ENCODE data around the gene FEM1C. TPM values are rescaled to one million over a fixed set of nuclear protein-coding genes. Genes with fewer than 3 reads are reported as not detected.

FEM1C gene
- total and polyA plus RNA-seq, 10 of the 15 experiments (the other 5 are each of a cell fraction or from before 2014, with no cell fraction given): 1.9 to 15.6 (median 8.0) TPM

DNA sequence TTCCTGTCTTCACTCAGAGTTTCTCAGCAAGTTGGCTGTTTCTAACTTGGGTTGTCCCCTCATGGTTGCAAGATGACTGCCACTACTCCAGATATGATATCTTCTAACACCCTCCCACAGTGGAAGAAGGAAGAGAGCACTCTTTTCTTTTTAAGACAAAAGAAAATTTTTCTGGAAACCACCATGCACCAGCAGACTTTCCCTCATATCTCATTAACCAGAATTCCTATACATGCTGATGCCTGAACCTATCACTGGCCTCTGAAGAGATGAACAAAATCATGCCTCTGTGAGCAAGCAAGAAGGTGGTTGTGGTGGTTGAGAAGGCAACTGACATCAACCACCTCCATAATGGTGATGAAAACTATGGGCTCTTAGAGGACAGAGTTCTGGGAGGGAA lies 56.8 kb downstream of the FEM1C start (continued):
- no peak for TF ChIP-seq CHD2 (IDR thresholded peaks at IDR 0.05; ENCODE audit: borderline replicate concordance, low read depth, low read length)
- no peak for TF ChIP-seq NFYA (IDR thresholded peaks at IDR 0.05; ENCODE audit: borderline replicate concordance, low read depth, low read length)
- TF ChIP-seq SMAD5 (IDR thresholded peaks at IDR 0.05; ENCODE audit: low read depth): no peak
- no peak for TF ChIP-seq NFXL1 (IDR thresholded peaks at IDR 0.05; ENCODE audit: borderline replicate concordance)
- peak; percentile 63; the same call in 1 of the 2 replicates for TF ChIP-seq IRF4 (IDR thresholded peaks at IDR 0.05; ENCODE audit: low read depth, low read length)
- no peak for TF ChIP-seq LARP7 (IDR thresholded peaks at IDR 0.05)
- TF ChIP-seq, protein P1, sequence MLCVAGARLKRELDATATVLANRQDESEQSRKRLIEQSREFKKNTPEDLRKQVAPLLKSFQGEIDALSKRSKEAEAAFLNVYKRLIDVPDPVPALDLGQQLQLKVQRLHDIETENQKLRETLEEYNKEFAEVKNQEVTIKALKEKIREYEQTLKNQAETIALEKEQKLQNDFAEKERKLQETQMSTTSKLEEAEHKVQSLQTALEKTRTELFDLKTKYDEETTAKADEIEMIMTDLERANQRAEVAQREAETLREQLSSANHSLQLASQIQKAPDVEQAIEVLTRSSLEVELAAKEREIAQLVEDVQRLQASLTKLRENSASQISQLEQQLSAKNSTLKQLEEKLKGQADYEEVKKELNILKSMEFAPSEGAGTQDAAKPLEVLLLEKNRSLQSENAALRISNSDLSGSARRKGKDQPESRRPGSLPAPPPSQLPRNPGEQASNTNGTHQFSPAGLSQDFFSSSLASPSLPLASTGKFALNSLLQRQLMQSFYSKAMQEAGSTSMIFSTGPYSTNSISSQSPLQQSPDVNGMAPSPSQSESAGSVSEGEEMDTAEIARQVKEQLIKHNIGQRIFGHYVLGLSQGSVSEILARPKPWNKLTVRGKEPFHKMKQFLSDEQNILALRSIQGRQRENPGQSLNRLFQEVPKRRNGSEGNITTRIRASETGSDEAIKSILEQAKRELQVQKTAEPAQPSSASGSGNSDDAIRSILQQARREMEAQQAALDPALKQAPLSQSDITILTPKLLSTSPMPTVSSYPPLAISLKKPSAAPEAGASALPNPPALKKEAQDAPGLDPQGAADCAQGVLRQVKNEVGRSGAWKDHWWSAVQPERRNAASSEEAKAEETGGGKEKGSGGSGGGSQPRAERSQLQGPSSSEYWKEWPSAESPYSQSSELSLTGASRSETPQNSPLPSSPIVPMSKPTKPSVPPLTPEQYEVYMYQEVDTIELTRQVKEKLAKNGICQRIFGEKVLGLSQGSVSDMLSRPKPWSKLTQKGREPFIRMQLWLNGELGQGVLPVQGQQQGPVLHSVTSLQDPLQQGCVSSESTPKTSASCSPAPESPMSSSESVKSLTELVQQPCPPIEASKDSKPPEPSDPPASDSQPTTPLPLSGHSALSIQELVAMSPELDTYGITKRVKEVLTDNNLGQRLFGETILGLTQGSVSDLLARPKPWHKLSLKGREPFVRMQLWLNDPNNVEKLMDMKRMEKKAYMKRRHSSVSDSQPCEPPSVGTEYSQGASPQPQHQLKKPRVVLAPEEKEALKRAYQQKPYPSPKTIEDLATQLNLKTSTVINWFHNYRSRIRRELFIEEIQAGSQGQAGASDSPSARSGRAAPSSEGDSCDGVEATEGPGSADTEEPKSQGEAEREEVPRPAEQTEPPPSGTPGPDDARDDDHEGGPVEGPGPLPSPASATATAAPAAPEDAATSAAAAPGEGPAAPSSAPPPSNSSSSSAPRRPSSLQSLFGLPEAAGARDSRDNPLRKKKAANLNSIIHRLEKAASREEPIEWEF (IDR thresholded peaks at IDR 0.05; ENCODE audit: insufficient replicate concordance, low read depth, low read length): no peak
- no peak for TF ChIP-seq SREBF1 (IDR thresholded peaks at IDR 0.05; ENCODE audit: low read length)
- 0 out of 2 replicates have a peak, but pooled peaks have one; percentile 42 for TF ChIP-seq DPF2 (IDR thresholded peaks at IDR 0.05)
- TF ChIP-seq, protein P2, sequence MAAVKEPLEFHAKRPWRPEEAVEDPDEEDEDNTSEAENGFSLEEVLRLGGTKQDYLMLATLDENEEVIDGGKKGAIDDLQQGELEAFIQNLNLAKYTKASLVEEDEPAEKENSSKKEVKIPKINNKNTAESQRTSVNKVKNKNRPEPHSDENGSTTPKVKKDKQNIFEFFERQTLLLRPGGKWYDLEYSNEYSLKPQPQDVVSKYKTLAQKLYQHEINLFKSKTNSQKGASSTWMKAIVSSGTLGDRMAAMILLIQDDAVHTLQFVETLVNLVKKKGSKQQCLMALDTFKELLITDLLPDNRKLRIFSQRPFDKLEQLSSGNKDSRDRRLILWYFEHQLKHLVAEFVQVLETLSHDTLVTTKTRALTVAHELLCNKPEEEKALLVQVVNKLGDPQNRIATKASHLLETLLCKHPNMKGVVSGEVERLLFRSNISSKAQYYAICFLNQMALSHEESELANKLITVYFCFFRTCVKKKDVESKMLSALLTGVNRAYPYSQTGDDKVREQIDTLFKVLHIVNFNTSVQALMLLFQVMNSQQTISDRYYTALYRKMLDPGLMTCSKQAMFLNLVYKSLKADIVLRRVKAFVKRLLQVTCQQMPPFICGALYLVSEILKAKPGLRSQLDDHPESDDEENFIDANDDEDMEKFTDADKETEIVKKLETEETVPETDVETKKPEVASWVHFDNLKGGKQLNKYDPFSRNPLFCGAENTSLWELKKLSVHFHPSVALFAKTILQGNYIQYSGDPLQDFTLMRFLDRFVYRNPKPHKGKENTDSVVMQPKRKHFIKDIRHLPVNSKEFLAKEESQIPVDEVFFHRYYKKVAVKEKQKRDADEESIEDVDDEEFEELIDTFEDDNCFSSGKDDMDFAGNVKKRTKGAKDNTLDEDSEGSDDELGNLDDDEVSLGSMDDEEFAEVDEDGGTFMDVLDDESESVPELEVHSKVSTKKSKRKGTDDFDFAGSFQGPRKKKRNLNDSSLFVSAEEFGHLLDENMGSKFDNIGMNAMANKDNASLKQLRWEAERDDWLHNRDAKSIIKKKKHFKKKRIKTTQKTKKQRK (IDR thresholded peaks at IDR 0.05; ENCODE audit: low read depth, low read length): no peak
- TF ChIP-seq, protein P3, sequence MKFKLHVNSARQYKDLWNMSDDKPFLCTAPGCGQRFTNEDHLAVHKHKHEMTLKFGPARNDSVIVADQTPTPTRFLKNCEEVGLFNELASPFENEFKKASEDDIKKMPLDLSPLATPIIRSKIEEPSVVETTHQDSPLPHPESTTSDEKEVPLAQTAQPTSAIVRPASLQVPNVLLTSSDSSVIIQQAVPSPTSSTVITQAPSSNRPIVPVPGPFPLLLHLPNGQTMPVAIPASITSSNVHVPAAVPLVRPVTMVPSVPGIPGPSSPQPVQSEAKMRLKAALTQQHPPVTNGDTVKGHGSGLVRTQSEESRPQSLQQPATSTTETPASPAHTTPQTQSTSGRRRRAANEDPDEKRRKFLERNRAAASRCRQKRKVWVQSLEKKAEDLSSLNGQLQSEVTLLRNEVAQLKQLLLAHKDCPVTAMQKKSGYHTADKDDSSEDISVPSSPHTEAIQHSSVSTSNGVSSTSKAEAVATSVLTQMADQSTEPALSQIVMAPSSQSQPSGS (IDR thresholded peaks at IDR 0.05; ENCODE audit: low read length): peak; percentile 71
- TF ChIP-seq PAX8 (IDR thresholded peaks at IDR 0.05): no peak
- TF ChIP-seq TCF7 (IDR thresholded peaks at IDR 0.05; ENCODE audit: borderline replicate concordance): no peak
- TF ChIP-seq, protein P4, sequence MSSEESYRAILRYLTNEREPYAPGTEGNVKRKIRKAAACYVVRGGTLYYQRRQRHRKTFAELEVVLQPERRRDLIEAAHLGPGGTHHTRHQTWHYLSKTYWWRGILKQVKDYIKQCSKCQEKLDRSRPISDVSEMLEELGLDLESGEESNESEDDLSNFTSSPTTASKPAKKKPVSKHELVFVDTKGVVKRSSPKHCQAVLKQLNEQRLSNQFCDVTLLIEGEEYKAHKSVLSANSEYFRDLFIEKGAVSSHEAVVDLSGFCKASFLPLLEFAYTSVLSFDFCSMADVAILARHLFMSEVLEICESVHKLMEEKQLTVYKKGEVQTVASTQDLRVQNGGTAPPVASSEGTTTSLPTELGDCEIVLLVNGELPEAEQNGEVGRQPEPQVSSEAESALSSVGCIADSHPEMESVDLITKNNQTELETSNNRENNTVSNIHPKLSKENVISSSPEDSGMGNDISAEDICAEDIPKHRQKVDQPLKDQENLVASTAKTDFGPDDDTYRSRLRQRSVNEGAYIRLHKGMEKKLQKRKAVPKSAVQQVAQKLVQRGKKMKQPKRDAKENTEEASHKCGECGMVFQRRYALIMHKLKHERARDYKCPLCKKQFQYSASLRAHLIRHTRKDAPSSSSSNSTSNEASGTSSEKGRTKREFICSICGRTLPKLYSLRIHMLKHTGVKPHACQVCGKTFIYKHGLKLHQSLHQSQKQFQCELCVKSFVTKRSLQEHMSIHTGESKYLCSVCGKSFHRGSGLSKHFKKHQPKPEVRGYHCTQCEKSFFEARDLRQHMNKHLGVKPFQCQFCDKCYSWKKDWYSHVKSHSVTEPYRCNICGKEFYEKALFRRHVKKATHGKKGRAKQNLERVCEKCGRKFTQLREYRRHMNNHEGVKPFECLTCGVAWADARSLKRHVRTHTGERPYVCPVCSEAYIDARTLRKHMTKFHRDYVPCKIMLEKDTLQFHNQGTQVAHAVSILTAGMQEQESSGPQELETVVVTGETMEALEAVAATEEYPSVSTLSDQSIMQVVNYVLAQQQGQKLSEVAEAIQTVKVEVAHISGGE (CRISPR knock-in tag; IDR thresholded peaks at IDR 0.05): no peak
- no peak for TF ChIP-seq RAD51 (IDR thresholded peaks at IDR 0.05)
- no peak for TF ChIP-seq HCFC1 (IDR thresholded peaks at IDR 0.05; ENCODE audit: low read length)
- no peak for TF ChIP-seq RB1 (IDR thresholded peaks at IDR 0.05; ENCODE audit: borderline replicate concordance)
- TF ChIP-seq CBFB (IDR thresholded peaks at IDR 0.05; ENCODE audit: low read depth): no peak
- no peak for TF ChIP-seq MYC (IDR thresholded peaks at IDR 0.05; ENCODE audit: insufficient read depth, insufficient read length, insufficient replicate concordance, low read length, severe bottlenecking)

Measured in GM12878 (cell line).